Erythroblast (primary cell): Measurements from ENCODE around the gene MYO1C.

Source experiments
- DNase-seq, 2 experiments: peaks; one replicate each; lab custom pipeline; 2025; lab: John Stamatoyannopoulos, UW
- GATA1 ChIP-seq: IDR thresholded peaks from 2 replicates; pipeline ENCODE4 v1.6.1; 2011; ENCODE audit warnings: low read depth, mild to moderate bottlenecking, control low read depth, low read length, moderate library complexity
- POLR2A ChIP-seq: IDR thresholded peaks from 2 replicates; pipeline ENCODE4 v1.6.1; 2011; ENCODE audit warnings: mild to moderate bottlenecking, low read length

MYO1C gene

GRCh38 chr17:1497831-1498230, 5.3 kb upstream of the MYO1C start:
- TF ChIP-seq GATA1 (no peak), POLR2A (no peak)

GRCh38 chr17:1496869-1497268, 4.4 kb upstream of the MYO1C start:
- no peak for DNase-seq
- TF ChIP-seq POLR2A (no peak), GATA1 (no peak)

More at GRCh38 chr17:1497831-1498230, 5.3 kb upstream of the MYO1C start:
- no peak for DNase-seq

GRCh38 chr17:1495265-1495989, 2.9 kb upstream of the MYO1C start:
- no peak for DNase-seq
- TF ChIP-seq GATA1 = no peak
- TF ChIP-seq POLR2A = no peak

GRCh38 chr17:1494736-1495253, 2.3 kb upstream of the MYO1C start:
- TF ChIP-seq POLR2A = no peak
- TF ChIP-seq GATA1 = no peak
- no peak for DNase-seq

GRCh38 chr17:1494203-1494602, 1.7 kb upstream of the MYO1C start:
- DNase-seq = no peak
- TF ChIP-seq GATA1 = no peak

- no peak for DNase-seq
- TF ChIP-seq GATA1 = no peak
- no peak for TF ChIP-seq POLR2A
These were observed 950 bp upstream of the MYO1C start for GRCh38 chr17:1493291-1493980.

- peak; percentile 69 to 83 for DNase-seq
- TF ChIP-seq GATA1 = no peak
- no peak for TF ChIP-seq POLR2A
These were observed 840 bp downstream of the MYO1C start for GRCh38 chr17:1491443-1492248.

GRCh38 chr17:1490643-1491442, 1.6 kb downstream of the MYO1C start:
- TF ChIP-seq GATA1 (no peak), POLR2A (peak; percentile 13)
- peak; percentile 72 to 73 for DNase-seq

- DNase-seq = no peak
- no peak for TF ChIP-seq POLR2A
- no peak for TF ChIP-seq GATA1
These were observed 3.6 kb downstream of the MYO1C start for GRCh38 chr17:1488826-1489270.

- DNase-seq = peak; percentile 87
- no peak for TF ChIP-seq GATA1
- TF ChIP-seq POLR2A = no peak
These were observed 4.3 kb downstream of the MYO1C start for GRCh38 chr17:1487939-1488825.

- peak; percentile 86 for DNase-seq
These were observed 5.4 kb downstream of the MYO1C start for GRCh38 chr17:1486802-1487695.

More at GRCh38 chr17:1486802-1487695, 5.4 kb downstream of the MYO1C start:
- TF ChIP-seq GATA1 (no peak), POLR2A (peak; percentile 42)
